Measurements from ENCODE around the gene METTL21A.

Gene METTL21A

GRCh38 chr2:207624185-207625013 is 795 bp downstream of the METTL21A start:
- peak; percentile 74 for DNase-seq (ENCODE audit: low spot score)

GRCh38 chr2:207621501-207622039 is 3.6 kb downstream of the METTL21A start:
- no peak for DNase-seq (ENCODE audit: low spot score)

GRCh38 chr2:207619764-207620203 is 5.4 kb downstream of the METTL21A start:
- DNase-seq (ENCODE audit: low spot score): no peak

GRCh38 chr2:207617011-207617671 is 8.1 kb downstream of the METTL21A start:
- peak; percentile 32 for DNase-seq (ENCODE audit: low spot score)

- DNase-seq (ENCODE audit: low spot score): no peak
Observed at GRCh38 chr2:207616185-207616584, 9.0 kb downstream of the METTL21A start.

- no peak for DNase-seq (ENCODE audit: low spot score)
Observed at GRCh38 chr2:207614824-207615223, 10.4 kb downstream of the METTL21A start.

GRCh38 chr2:207612714-207613113 is 12.5 kb downstream of the METTL21A start:
- no peak for DNase-seq (ENCODE audit: low spot score)

- no peak for DNase-seq (ENCODE audit: low spot score)
Observed at GRCh38 chr2:207606829-207607228, 18.4 kb downstream of the METTL21A start.

GRCh38 chr2:207606399-207606798 is 18.8 kb downstream of the METTL21A start:
- DNase-seq (ENCODE audit: low spot score): no peak

- DNase-seq (ENCODE audit: low spot score): no peak
Observed at GRCh38 chr2:207603486-207603885, 21.7 kb downstream of the METTL21A start.

- DNase-seq (ENCODE audit: low spot score): no peak
Observed at GRCh38 chr2:207601774-207602173, 23.4 kb downstream of the METTL21A start.

- DNase-seq (ENCODE audit: low spot score): no peak
Observed at GRCh38 chr2:207600231-207600630, 25.0 kb downstream of the METTL21A start.

GRCh38 chr2:207599636-207600035 is 25.6 kb downstream of the METTL21A start:
- DNase-seq (ENCODE audit: low spot score): no peak

- DNase-seq (ENCODE audit: low spot score): no peak
Observed at GRCh38 chr2:207594731-207595130, 30.5 kb downstream of the METTL21A start.

GRCh38 chr2:207594264-207594663 is 30.9 kb downstream of the METTL21A start:
- no peak for DNase-seq (ENCODE audit: low spot score)

- no peak for DNase-seq (ENCODE audit: low spot score)
Observed at GRCh38 chr2:207593277-207593676, 31.9 kb downstream of the METTL21A start.

- DNase-seq (ENCODE audit: low spot score): no peak
Observed at GRCh38 chr2:207589143-207589542, 36.1 kb downstream of the METTL21A start.

GRCh38 chr2:207587305-207587704 is 37.9 kb downstream of the METTL21A start:
- DNase-seq (ENCODE audit: low spot score): no peak

GRCh38 chr2:207584952-207585351 is 40.2 kb downstream of the METTL21A start:
- no peak for DNase-seq (ENCODE audit: low spot score)

- DNase-seq (ENCODE audit: low spot score): no peak
Observed at GRCh38 chr2:207571370-207571769, 53.8 kb downstream of the METTL21A start.

- no peak for DNase-seq (ENCODE audit: low spot score)
Observed at GRCh38 chr2:207567671-207568070, 57.5 kb downstream of the METTL21A start.

GRCh38 chr2:207565736-207566500 is 59.3 kb downstream of the METTL21A start:
- no peak for DNase-seq (ENCODE audit: low spot score)
